ENCODE results near the gene FMR1. TPM values are rescaled to one million over a fixed set of nuclear protein-coding genes. Genes with fewer than 3 reads are reported as not detected.

FMR1 gene
- total RNA-seq, 1 experiment from 2014 or later, result 44.6 TPM

DNA sequence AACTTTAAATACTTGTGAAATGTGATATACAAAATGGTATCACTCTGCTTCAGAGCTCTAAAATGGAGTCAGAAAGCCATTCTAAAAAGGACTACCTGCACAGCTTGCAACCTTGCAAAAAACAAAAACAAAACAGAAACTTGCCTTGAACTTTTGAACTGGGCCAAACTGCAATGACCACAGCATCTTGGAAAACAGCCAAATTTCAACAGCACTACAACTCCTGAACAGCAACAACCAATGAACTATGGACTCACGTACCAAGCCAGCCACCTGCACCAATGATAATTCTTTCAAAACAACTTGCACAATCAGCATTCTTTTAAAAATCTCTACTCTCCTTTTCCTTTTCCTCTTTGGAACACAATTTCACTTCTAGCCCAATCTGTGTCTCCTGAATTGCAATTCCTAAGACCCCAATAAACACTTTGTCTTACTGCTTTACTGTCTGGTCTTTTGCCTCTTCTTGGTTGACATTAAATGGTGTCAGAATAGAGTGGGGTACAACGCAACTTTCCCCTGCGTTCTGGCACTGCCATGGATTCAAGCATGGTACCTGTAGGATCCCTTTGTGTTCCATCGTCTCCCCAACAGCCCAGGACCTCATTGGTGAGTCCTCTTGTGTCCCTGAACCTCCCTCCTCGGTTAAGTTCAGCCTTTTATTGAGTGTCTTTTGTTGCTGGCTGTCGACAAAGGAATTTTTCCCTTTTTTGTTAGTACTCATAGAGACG, 35.7 kb upstream of the FMR1 start:
- H3K56ac ChIP-seq (ENCODE audit: insufficient read length, low read depth, low read length), result no peak overlapping the region
- H2BK15ac ChIP-seq (ENCODE audit: low read depth, low read length), result no peak overlapping the region
- no peak overlapping the region for H3K9ac ChIP-seq (ENCODE audit: extremely low read depth, insufficient read length, low read length)
- H3K27me3 ChIP-seq (ENCODE audit: insufficient read depth, low read length), result no peaks in the 10 kb centered on the region
- Mint-ChIP-seq H3K27ac (no peak overlapping the region), H3K36me3 (ENCODE audit: insufficient read depth in 1 of 3, low read depth in 3 of 3) (peaks cover 2 to 10% (median 4%) of the 10 kb centered on the region in 3 experiments; a peak in 5 of 7 replicates), H3K4me3 (no peak overlapping the region; a peak in 1 of 5 replicates), H3K27me3 (ENCODE audit: low read depth) (peaks cover 3% of the 10 kb centered on the region; the same call in 1 of the 2 replicates), H3K9me3 (peaks cover 68 to 72% of the 10 kb centered on the region in 2 experiments), H3K4me1 (no peaks in the 10 kb centered on the region)
- no peak overlapping the region for H2BK120ac ChIP-seq (ENCODE audit: low read depth, low read length, poor library complexity, severe bottlenecking)
- H3K27ac ChIP-seq (ENCODE audit: insufficient read length, low read depth, low read length), result no peak overlapping the region
- no peak overlapping the region for H2AK5ac ChIP-seq (ENCODE audit: insufficient read length, low read length)
- no peaks in the 10 kb centered on the region for H4K20me1 ChIP-seq (ENCODE audit: control insufficient read depth, insufficient read depth, insufficient read length)
- no peak overlapping the region for H4K91ac ChIP-seq (ENCODE audit: insufficient read length, low read depth, low read length)
- no peak overlapping the region for H3K18ac ChIP-seq (ENCODE audit: insufficient read length, low read depth, low read length)
- TF ChIP-seq, protein P1, sequence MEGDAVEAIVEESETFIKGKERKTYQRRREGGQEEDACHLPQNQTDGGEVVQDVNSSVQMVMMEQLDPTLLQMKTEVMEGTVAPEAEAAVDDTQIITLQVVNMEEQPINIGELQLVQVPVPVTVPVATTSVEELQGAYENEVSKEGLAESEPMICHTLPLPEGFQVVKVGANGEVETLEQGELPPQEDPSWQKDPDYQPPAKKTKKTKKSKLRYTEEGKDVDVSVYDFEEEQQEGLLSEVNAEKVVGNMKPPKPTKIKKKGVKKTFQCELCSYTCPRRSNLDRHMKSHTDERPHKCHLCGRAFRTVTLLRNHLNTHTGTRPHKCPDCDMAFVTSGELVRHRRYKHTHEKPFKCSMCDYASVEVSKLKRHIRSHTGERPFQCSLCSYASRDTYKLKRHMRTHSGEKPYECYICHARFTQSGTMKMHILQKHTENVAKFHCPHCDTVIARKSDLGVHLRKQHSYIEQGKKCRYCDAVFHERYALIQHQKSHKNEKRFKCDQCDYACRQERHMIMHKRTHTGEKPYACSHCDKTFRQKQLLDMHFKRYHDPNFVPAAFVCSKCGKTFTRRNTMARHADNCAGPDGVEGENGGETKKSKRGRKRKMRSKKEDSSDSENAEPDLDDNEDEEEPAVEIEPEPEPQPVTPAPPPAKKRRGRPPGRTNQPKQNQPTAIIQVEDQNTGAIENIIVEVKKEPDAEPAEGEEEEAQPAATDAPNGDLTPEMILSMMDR (conservative IDR thresholded peaks at IDR 0.05), result no peak
- no peak overlapping the region for H3K14ac ChIP-seq (ENCODE audit: insufficient read depth, low read length)
- peaks cover 17% of the 10 kb centered on the region for H3K9me3 ChIP-seq (ENCODE audit: control insufficient read depth, low read depth, low read length)
- DNase-seq, result no peak
- no peaks in the 10 kb centered on the region for H3K79me1 ChIP-seq (ENCODE audit: insufficient read depth, low read depth, low read length, poor library complexity, severe bottlenecking)
- H4K8ac ChIP-seq (replicated peaks; ENCODE audit: insufficient read length, low read depth, low read length), result no peak overlapping the region
- H3K79me2 ChIP-seq (ENCODE audit: insufficient read depth, low read length), result no peaks in the 10 kb centered on the region
- H3T11ph ChIP-seq (ENCODE audit: low read length), result no peak overlapping the region
- no peaks in the 10 kb centered on the region for H3K4me1 ChIP-seq (ENCODE audit: insufficient read depth, low read length)
- H2BK12ac ChIP-seq (ENCODE audit: insufficient read length, low read depth, low read length), result no peak overlapping the region
- no peak overlapping the region for H2BK20ac ChIP-seq (ENCODE audit: low read depth, low read length, poor library complexity, severe bottlenecking)
- H4K5ac ChIP-seq (ENCODE audit: insufficient read length, low read depth, low read length), result no peak overlapping the region
- H3K23me2 ChIP-seq (ENCODE audit: insufficient read length, low read depth, low read length, poor library complexity, severe bottlenecking), result no peaks in the 10 kb centered on the region
- H2BK5ac ChIP-seq (ENCODE audit: insufficient read length, low read length), result no peak overlapping the region
- no peak overlapping the region for H3K23ac ChIP-seq (ENCODE audit: insufficient read length, low read depth, low read length)
- H3K4me2 ChIP-seq (ENCODE audit: insufficient read depth, insufficient read length, low read length), result no peak overlapping the region
- no CpG with 5 or more reads among the region's 7 CpGs for WGBS (ENCODE audit: extremely low coverage, insufficient read length, low lambda C conversion rate)
- H3K4ac ChIP-seq (ENCODE audit: low read depth, low read length), result no peak overlapping the region
- no peak overlapping the region for H2AFZ ChIP-seq (ENCODE audit: low read length)
